NB4 (cell line): ENCODE measurements around the gene RAB3IL1.

ENCODE experiments used
- TF ChIP-seq, protein P1 (sequence below): IDR thresholded peaks from 2 replicates; pipeline ENCODE4 v1.6.1; 2011; ENCODE audit warnings: low read depth, low read length
- TF ChIP-seq, protein P2 (sequence below): IDR thresholded peaks from one replicate; pipeline ENCODE4 v1.5.1; 2012; ENCODE audit warnings: low read depth, low read length

DNA sequence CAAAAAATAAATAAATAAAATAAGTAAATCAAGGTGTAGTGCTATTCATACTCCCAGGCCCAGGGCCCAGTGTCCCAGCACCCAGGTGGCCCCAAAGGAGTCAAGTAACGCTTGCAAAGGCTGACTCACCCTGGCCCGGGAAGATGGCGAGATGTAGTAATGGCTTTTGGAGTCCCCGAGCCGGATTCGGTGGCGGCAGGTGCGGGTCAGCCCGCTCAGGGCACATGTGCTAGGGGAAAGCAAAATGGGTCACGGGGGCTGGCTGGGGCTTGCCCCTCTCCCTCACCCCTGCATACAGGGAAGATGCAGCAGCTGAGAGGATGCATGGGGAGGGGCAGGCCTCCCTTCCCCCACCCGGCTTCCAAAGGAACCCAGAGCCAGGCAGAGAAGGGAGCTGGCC is 15.1 kb downstream of the RAB3IL1 start:
- TF ChIP-seq, protein P1, sequence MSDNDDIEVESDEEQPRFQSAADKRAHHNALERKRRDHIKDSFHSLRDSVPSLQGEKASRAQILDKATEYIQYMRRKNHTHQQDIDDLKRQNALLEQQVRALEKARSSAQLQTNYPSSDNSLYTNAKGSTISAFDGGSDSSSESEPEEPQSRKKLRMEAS, result no peak
- TF ChIP-seq, protein P2, sequence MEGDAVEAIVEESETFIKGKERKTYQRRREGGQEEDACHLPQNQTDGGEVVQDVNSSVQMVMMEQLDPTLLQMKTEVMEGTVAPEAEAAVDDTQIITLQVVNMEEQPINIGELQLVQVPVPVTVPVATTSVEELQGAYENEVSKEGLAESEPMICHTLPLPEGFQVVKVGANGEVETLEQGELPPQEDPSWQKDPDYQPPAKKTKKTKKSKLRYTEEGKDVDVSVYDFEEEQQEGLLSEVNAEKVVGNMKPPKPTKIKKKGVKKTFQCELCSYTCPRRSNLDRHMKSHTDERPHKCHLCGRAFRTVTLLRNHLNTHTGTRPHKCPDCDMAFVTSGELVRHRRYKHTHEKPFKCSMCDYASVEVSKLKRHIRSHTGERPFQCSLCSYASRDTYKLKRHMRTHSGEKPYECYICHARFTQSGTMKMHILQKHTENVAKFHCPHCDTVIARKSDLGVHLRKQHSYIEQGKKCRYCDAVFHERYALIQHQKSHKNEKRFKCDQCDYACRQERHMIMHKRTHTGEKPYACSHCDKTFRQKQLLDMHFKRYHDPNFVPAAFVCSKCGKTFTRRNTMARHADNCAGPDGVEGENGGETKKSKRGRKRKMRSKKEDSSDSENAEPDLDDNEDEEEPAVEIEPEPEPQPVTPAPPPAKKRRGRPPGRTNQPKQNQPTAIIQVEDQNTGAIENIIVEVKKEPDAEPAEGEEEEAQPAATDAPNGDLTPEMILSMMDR, result no peak
